ENCODE data around the gene ME1.

ME1 gene

DNA sequence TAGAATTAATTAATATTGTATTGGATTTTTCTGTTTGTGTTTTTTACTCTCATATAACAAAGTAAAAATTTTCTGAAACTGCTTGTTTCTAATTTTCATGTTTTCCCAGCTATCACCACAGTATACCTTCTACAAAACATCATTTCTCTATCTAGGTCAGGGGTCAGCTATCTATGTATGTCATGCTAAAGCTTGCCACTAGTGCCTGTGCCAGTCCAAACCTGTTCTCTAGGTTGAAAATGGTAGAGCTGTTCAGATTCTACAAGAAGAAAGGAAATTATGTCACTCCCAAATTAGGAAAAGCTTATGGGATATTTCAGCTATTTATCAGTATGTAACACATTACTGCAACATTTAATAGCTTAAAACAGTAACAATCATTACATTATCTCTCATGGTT is 5.8 kb upstream of the ME1 start:
- DNase-seq (ENCODE audit: low read depth), result no peak

DNA sequence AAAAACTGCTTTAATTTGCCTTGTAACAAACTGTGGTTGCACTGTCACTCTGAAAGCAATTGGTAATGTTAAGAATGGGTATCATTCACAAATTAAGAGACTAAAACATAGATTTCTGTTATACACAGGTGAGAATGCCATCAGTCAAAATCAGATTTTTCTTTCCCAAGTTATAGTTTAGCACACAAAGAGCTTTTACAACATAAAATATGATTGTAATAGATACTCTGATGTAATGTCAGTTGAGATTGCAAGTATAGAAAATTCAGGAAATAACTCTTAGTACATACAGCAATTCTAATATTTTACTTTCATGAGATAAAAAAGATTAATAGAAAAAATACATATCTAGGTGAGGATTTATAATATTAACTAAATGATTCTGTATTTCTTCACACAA is 2.3 kb upstream of the ME1 start:
- H3K4me3 ChIP-seq (ENCODE audit: low read depth, low read length), result no peak overlapping the region
- no peak for DNase-seq (ENCODE audit: low read depth)

More for the DNA sequence above, 5.8 kb upstream of the ME1 start:
- no peak overlapping the region for H3K4me3 ChIP-seq (ENCODE audit: low read depth, low read length)

DNA sequence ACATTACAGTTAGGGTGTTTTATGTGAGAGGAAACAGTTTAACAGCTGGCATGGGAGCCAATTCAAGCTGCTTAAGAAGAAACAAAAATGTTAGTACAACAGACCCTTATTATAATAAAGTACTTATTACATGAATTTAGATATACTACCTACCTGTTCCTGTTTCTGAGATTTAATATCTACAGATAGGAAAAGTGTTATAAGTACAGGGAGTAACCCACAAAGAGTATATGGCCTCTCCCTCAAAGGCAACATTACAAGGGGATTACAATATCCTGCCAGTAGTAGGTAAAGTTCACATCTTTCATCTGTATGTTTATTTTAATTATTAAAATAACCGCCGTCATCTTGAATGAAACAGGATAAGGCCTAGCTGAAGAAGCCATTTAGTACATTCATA is 1.8 kb upstream of the ME1 start:
- no peak for DNase-seq (ENCODE audit: low read depth)
- H3K4me3 ChIP-seq (ENCODE audit: low read depth, low read length), result no peak overlapping the region

DNA sequence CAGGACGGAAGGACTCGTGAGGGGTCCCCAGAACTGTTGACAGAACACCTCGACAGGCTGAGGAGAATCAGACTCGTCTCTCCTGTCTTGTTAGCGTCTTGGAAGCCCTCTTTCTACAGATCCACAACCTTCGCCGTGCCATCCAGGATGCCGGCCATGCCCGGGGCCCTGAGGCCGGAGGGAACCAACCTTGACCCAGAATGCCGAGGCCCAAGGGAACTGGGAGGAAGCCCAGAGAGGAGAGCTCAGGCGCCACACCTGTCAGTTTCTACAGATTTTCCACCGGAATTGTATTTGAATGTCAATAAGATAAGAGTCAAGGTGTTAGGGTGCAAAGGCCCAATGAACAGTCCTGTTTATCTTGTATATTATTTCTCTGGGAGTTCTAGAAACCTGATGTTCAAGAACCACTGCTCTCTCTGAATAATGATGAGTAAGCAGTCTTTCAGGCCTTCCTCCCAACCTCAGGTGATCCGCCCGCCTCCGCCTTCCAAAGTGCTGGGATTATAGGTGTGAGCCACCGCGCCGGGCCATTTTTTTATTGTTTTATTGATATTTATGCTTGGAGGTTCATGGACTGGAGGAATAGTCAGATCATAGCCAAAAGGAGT is 799 bp upstream of the ME1 start:
- peak overlapping the region; percentile 75 for H3K4me3 ChIP-seq (ENCODE audit: low read depth, low read length)
- no peak for DNase-seq (ENCODE audit: low read depth)

DNA sequence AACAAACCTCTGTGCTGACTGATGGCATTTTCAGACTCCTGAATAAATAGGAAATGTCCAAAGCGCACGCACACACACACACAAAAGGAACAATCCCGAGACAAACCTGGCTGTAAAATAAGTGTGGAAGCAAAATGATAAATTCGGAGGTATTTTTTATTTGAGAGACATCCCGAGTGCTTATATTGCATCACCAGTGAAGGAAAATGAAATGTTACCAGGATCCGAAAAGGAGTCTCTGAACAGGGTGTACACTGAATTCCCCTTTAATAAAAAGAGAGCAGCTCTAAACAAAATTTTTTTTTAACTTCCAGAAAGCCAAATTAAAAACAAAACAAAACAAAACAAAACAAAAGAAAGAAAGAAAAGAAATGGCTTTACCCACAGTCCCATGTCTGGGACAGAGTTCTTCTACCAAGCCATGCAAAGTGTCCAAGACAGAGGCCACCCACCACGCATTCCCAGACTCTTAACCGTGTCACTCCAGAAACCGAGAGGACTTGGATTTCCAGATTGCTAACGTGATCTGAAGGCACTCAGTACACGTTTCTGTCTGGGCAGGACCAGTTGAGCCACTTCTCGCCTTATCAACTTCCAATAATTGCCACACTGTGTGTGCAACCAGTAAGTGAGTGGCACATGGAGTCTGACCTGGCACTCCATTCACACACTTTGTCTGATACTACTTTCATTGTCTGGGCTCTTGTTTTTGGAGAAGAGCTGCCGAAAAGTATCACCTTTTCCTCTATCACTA is 817 bp downstream of the ME1 start:
- peak overlapping the region; percentile 75 for H3K4me3 ChIP-seq (ENCODE audit: low read depth, low read length)
- DNase-seq (ENCODE audit: low read depth), result no peak

DNA sequence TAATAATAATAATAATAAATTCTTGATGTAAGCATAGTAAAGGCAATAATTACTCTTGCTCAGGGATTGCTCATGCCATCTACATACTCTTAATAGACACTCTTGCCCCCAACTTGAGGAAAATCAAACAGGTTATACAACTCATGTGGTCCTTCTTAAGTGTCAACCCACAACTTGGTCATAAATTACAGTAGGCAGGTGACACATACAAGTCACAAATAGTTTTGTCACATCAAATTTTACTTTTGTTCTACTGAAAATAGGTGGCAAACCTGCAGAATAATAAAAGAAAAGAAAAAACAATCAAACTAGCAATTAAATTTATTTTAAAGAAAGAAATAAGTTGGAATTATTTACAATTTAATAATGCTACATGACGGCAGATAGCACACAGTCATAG is 1.6 kb downstream of the ME1 start:
- no peak overlapping the region for H3K4me3 ChIP-seq (ENCODE audit: low read depth, low read length)
- DNase-seq (ENCODE audit: low read depth), result no peak

DNA sequence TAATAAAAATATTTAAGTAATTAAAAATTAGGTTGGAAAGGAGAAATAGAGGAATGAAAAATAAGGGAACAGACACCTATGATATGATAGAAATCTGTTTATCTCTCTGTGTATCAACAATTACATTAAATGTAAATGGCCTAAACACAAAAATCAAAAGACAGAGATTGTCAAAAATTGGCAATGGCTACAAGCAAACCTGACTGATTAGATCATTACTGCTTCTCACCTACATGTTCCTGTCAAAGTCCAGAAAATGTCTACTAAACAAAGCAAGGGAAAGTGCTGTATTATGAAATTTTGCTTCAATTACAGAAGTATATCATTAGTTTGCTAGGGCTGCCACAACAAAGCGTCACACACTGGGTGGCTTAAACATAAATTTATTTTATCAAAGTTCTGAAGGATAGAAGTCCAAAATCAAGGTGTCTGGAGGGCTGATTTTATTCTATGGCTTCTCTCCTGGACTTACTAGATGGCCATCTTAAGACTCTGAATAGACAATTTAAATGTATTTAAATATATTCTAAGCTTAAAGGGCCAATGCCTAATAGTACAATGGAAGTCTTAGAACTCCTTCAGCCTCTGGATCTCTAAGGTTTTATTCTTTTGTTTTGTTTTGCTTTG is 6.3 kb downstream of the ME1 start:
- H3K4me3 ChIP-seq (ENCODE audit: low read depth, low read length), result no peak overlapping the region
- DNase-seq (ENCODE audit: low read depth), result no peak

DNA sequence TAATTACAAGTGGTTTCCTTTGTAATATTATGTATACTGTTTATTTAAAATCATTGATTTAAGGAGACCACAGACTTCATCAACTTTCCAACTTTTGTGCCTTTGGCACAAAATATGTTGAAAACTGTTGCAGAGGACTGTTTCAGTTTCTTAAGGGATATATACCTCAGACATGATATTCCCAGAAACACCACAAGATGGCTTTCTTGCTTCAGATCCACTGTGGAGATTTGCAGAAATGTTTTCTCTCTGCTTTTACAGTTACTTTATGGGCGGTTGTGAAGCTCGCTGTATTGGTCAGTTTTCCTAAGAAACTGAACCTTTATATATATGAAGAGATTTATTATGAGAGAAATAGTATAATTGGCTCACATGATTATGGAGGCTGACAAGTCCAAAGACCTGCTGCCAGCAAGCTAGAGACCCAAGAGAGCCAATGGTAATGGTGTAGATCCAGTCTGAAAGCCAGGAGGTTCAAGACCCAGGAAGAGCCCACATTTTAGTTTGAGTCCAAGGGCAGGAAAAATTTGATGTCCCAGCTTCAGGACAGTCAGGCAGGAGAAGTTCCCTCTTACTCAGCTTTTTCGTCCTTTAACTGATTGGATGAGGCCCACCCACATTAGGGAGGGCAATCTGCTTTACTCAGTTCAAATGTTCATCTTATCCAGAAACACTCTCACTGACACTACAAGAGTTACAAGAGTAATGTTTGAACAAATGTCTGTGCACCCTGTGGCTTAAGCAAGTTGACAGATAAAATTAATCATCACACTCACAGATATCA is 12.8 kb downstream of the ME1 start:
- peak; percentile 36 for DNase-seq (ENCODE audit: low read depth)
- no peak overlapping the region for H3K4me3 ChIP-seq (ENCODE audit: low read depth, low read length)

DNA sequence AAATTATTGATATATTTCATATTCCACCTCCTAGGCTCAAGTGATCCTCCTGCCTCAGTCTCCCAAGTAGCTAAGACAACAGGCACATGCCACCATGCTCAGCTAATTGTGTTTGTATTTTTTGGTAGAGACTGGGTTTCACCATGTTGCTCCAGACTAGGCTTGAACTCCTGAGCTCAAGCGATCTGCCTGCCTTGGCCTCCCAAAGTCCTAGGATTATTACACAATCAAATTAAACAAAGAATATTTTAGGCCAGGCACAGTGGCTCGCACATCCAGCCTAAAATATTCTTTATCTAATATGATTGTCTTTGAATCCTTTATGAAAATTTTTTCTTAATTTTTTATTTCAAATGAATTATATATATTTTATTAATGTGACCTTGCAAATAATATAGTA is 17.8 kb downstream of the ME1 start:
- DNase-seq (ENCODE audit: low read depth), result no peak
- H3K4me3 ChIP-seq (ENCODE audit: low read depth, low read length), result no peak overlapping the region

DNA sequence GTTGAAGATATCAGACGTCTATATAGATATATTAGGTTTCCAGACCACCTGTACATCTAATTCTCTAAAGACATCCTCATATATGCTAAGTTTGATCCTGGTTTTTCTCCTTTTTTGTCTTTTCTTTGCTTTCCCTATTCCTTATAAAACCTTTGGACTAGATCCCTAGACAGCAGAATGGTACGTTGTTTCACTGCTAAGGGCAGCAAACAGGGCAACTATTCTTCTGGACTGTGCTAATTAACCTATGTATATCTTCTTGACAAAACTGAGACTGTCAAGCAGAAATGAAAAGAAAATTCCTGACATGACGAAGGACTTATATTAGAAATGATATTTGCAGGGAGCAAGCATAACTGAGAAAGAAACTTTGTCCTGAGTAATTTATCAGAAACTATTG is 19.1 kb downstream of the ME1 start:
- H3K4me3 ChIP-seq (ENCODE audit: low read depth, low read length), result no peak overlapping the region
- no peak for DNase-seq (ENCODE audit: low read depth)

DNA sequence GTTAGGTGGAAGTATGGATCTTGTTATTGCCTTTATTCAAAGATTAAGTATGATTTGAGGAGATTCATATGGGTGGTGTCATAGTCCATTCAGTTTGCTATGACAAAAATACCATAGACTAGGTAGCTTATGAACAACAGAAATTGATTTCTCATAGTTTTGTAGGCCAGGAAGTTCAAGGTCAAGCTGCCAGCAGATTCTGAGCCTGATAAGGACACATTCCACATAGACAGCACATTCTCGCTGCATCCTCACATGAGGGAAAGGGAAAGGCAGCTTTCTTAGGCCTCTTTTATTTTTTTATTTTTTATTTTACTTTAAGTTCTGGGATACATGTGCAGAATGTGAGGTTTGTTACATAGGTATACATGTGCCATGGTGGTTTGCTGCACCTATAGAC is 27.7 kb downstream of the ME1 start:
- DNase-seq (ENCODE audit: low read depth), result no peak
- no peak overlapping the region for H3K4me3 ChIP-seq (ENCODE audit: low read depth, low read length)

DNA sequence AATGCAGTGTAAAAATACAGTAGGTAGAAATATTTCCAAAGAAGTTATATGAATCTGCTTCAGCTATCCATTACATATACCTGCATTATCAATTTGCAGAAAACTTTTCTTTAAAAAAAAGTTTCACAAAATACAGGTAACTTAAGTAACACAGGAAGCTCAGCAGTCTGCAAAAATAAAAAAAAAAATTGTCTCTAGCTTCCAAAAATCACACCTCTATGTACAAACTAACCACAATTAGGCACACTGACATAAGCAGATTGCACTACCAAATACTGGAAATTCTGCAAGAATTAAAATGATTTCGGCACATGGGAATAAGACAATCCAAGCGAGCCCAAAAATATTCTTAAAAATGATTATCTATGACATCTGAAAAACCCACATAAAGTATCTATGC is 41.2 kb downstream of the ME1 start:
- DNase-seq (ENCODE audit: low read depth), result no peak
- no peak overlapping the region for H3K4me3 ChIP-seq (ENCODE audit: low read depth, low read length)

DNA sequence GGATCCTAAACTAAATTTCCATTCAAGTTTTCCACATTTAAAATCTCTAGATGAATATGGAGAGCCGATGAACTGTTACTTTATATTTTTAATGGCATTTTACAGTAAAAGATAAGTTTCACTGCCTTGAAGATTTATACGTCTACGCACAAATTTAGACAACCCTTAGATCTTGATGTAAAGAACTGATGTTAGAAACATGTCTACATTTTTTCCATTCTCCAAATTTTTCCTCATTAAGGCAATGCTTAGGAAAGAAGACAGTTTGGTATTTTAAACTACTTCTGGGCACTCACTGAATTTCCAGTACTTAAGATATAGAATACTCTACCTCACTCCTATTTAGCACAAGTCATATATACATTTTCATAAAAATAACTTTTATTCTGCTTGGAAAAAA is 45.4 kb downstream of the ME1 start:
- H3K4me3 ChIP-seq (ENCODE audit: low read depth, low read length), result no peak overlapping the region
- DNase-seq (ENCODE audit: low read depth), result no peak

DNA sequence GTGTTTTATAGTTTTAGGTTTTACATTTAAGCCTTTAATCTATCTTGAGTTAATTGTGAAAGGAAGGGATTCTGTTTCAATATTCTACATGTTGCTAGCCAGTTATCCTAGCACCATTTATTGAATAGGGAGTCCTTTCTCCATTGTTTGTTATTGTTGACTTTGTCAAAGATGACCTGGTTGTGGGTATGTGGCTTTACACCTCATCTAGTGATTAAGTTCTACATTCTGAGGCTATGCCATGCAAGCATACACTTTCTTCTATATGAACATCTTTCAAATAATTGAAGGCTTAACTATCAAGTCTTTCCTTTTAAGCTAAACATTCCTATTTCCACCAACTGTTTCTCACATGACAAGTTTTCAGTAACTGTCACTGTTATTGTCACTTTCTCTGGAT is 46.1 kb downstream of the ME1 start:
- no peak for DNase-seq (ENCODE audit: low read depth)
- no peak overlapping the region for H3K4me3 ChIP-seq (ENCODE audit: low read depth, low read length)

DNA sequence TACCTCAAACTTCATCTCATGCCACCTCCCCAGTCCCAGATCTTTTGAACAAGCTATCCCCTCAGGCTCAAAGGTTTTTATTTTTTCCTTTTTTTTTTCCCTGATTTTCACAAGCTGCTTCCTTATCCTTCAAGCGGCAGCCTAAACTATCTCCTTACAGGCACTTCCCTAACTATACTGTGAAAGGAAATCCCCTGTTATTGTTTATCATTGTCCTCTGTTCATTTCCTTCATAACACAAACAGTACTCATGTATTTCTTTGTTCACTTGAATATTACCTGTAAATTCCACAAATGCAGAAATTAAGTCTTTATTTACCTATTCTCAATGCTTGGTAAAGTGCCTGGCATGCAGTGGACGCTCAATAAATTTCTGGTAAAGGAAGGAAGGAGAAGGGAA is 48.9 kb downstream of the ME1 start:
- H3K4me3 ChIP-seq (ENCODE audit: low read depth, low read length), result no peak overlapping the region
- DNase-seq (ENCODE audit: low read depth), result no peak

DNA sequence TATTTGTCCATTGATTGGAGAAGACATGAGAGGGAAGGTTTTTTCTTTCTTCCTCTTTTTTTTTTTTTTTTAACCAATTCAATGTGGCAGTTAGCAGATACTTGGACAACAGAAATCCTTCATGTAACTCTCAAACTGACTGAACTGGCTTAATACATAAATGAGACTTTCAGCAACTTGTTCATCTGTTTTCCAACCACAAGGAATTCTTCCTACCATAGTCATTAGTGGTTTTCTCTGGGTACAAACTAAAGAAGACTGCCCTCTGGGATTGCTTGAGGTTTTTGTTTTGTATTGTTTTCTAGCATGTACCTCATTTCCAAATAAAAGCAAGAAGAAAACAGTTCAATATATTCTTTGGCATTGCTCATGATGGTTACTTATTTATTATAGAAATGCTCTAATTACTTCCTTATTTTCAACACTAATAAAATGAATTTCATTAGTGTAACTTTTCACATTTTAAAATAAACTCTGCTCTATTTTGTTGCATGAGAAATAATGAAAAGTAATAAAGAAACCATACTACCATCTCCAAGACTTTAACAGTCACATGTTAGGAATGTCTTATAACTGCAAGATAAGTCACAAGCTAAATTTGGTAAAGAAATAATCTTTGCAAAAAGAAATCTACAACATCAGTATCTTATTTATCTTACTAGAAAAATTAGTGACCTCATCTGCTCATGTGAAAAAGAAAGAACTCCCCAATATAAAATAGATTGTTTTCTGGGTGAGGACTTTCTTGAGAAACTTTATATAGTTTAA is 52.0 kb downstream of the ME1 start:
- peak; percentile 55 for DNase-seq (ENCODE audit: low read depth)
- H3K4me3 ChIP-seq (ENCODE audit: low read depth, low read length), result no peak overlapping the region

DNA sequence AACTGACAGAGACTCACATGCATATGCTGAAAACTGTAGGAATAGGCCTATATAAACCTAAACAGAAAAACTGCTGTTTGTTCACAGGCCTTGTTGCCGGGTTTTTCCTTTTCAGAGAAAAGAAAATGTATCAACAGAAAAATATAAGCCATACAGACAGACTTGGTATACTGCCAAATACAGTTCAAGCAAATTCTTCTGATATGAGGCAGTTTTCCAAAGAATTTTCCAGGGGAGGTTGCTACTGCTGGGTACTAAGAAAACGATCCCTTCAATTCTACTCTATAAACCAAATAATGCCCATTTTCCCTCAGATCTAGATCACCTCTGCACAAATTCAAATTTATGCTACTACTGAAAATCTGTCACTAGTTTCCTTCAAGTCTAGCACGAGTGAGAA is 59.4 kb downstream of the ME1 start:
- DNase-seq (ENCODE audit: low read depth), result peak; percentile 12
- H3K4me3 ChIP-seq (ENCODE audit: low read depth, low read length), result no peak overlapping the region

DNA sequence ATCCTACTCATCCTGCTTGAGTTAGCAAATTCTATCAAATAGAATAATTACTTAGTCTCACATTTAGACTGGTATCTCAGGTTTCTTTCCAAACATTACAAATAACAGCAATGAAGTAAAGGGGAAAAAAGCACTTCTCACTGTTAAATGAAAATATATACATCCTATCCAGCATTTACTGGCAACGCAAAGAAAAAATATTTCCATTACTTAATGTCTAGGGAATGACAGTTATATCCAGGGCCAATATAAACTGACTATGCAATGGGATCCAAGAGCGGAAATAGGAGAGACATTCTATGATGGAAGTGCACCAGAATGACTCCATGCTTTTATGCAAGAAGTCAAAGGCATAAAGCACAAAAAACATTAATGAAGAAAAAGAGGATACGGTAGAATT is 60.3 kb downstream of the ME1 start:
- no peak overlapping the region for H3K4me3 ChIP-seq (ENCODE audit: low read depth, low read length)
- peak; percentile 64 for DNase-seq (ENCODE audit: low read depth)

DNA sequence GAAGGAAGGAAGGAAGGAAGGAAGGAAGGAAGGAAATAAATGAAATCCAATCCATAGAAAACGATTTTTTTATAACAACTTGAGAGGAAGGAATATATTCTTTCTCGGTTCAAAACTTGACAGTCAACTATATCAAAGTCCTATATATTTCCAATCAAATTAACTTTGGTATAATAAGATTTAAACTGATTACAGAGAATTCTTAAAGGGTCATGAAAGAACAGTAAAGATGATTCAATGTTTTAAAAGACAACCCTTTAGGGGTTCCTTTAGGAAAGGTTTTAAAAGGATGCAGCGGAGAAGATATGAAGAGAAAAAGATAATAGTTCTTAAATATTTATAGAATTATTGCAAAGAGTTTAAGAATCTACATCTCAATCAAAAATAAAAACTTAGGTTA is 61.2 kb downstream of the ME1 start:
- DNase-seq (ENCODE audit: low read depth), result no peak
- no peak overlapping the region for H3K4me3 ChIP-seq (ENCODE audit: low read depth, low read length)

DNA sequence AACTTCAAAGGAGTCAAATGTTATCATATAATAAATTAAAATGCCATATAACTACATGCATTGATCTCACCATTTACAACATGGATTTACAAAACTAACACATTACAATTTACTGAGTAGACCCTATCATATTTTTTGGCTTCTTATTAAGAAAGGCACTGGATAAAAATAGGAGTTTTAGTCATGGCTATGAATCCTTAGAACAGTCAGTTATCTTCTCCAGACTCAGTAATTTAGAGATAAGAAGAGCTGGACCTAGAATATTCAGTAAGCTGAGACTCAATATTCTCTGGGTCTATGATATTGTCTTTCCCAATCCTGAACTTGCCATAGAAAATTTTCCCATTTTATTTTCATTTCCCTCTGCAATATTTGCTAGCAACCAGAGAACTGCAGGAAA is 62.3 kb downstream of the ME1 start:
- H3K4me3 ChIP-seq (ENCODE audit: low read depth, low read length), result no peak overlapping the region
- DNase-seq (ENCODE audit: low read depth), result no peak

Measured in skeletal muscle cell (primary cell).